Measurements from ENCODE around the gene CNOT3. TPM values are rescaled to one million over a fixed set of nuclear protein-coding genes. Genes with fewer than 3 reads are reported as not detected.
A peak's percentile ranks its signal among the peaks of the same experiment; 100 is the strongest.

Gene CNOT3
- total RNA-seq, 5 donors from 2014 or later (not counting 1 experiment from before 2014, with no cell fraction given) = 45.9 to 83.1 (median 77.0) TPM

DNA sequence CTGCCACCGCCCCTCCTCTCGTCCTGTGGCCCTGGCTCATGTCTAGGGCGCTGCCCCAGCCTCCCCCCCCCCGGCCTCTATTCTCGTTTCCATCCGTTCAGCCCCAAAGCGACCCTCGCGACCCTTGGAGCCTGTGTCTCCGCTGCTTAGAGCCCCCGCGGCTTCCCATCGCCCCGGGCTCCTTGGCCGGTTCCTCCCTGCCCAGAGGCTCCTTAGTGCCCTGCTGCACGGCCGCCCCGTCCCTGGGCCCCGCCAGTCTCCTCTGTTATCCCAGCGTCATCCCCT lies 9.2 kb upstream of the CNOT3 start:
- CTCF ChIA-PET = no interaction called here
- Histone ChIP-seq H3K27me3 (replicated peaks in 1 of 2; ENCODE audit: control insufficient read depth in 2 of 2, extremely low read depth in 1 of 2, insufficient read depth in 2 of 2, low read length in 1 of 2) (no peaks in the 10 kb centered on the region), H3K27ac (ENCODE audit: low read length) (no peak overlapping the region), H3K9me3 (no peaks in the 10 kb centered on the region), H3K4me3 (ENCODE audit: control insufficient read depth in 1 of 2, extremely low read depth in 1 of 2, low read length in 1 of 2) (no peak overlapping the region), H3K36me3 (ENCODE audit: control insufficient read depth in 2 of 2, extremely low read depth in 1 of 2, insufficient read depth in 1 of 2, low read length in 1 of 2) (peaks cover 35 to 72% of the 10 kb centered on the region in 2 donors), H3K4me1 (ENCODE audit: control insufficient read depth in 1 of 2, extremely low read depth in 1 of 2, insufficient read depth in 2 of 2, low read length in 2 of 2) (peaks cover 0 to 1% of the 10 kb centered on the region in 2 experiments)
- no peak for ATAC-seq (replicated peaks in 1 of 4)
- Mint-ChIP-seq H3K27me3 (no peaks in the 10 kb centered on the region), H3K9me3 (no peaks in the 10 kb centered on the region), H3K4me1 (no peaks in the 10 kb centered on the region), H3K4me3 (no peak overlapping the region), H3K36me3 (peaks cover 27% of the 10 kb centered on the region), H3K27ac (no peak overlapping the region)
- WGBS (ENCODE audit: insufficient coverage) = 95% methylated on average over 17 of the region's 20 CpGs
- DNase-seq = no peak
- POLR2A ChIA-PET = no interaction called here

- peaks cover 32 to 65% of the 10 kb centered on the region in 2 donors for H3K36me3 ChIP-seq (ENCODE audit: control insufficient read depth in 2 of 2, extremely low read depth in 1 of 2, insufficient read depth in 1 of 2, low read length in 1 of 2)
- POLR2A ChIA-PET = no interaction called here
- no peak overlapping the region for H3K27ac ChIP-seq (ENCODE audit: low read length)
- H3K4me1 Mint-ChIP-seq = no peaks in the 10 kb centered on the region
- CTCF ChIA-PET = no interaction called here
- ATAC-seq (replicated peaks in 1 of 4) = no peak
- no peak overlapping the region for H3K4me3 ChIP-seq (ENCODE audit: control insufficient read depth in 1 of 2, extremely low read depth in 1 of 2, low read length in 1 of 2)
- no peaks in the 10 kb centered on the region for H3K9me3 ChIP-seq
- no peak overlapping the region for H3K4me3 Mint-ChIP-seq
- peaks cover 0 to 5% of the 10 kb centered on the region in 2 experiments for H3K4me1 ChIP-seq (ENCODE audit: control insufficient read depth in 1 of 2, extremely low read depth in 1 of 2, insufficient read depth in 2 of 2, low read length in 2 of 2)
- no peaks in the 10 kb centered on the region for H3K27me3 ChIP-seq (replicated peaks in 1 of 2; ENCODE audit: control insufficient read depth in 2 of 2, extremely low read depth in 1 of 2, insufficient read depth in 2 of 2, low read length in 1 of 2)
- no peaks in the 10 kb centered on the region for H3K27me3 Mint-ChIP-seq
- H3K9me3 Mint-ChIP-seq = no peaks in the 10 kb centered on the region
- no peak overlapping the region for H3K27ac Mint-ChIP-seq
- 92% methylated on average over 25 of the region's 41 CpGs for WGBS (ENCODE audit: insufficient coverage)
- DNase-seq = no peak
- H3K36me3 Mint-ChIP-seq = peaks cover 25% of the 10 kb centered on the region
These were observed 8.6 kb upstream of the CNOT3 start for GRCh38 chr19:54128796-54129616.

- ChIA-PET CTCF (no interaction called here), POLR2A (no interaction called here)
- H3K27ac Mint-ChIP-seq = no peak overlapping the region
- DNase-seq (no peak), ATAC-seq (replicated peaks in 1 of 4) (no peak)
- Histone ChIP-seq H3K9me3 (no peaks in the 10 kb centered on the region), H3K4me1 (ENCODE audit: control insufficient read depth in 1 of 2, extremely low read depth in 1 of 2, insufficient read depth in 2 of 2, low read length in 2 of 2) (peaks cover 0 to 5% of the 10 kb centered on the region in 2 experiments), H3K27ac (ENCODE audit: low read length) (no peak overlapping the region), H3K36me3 (ENCODE audit: control insufficient read depth in 2 of 2, extremely low read depth in 1 of 2, insufficient read depth in 1 of 2, low read length in 1 of 2) (peaks cover 30 to 59% of the 10 kb centered on the region in 2 donors), H3K27me3 (replicated peaks in 1 of 2; ENCODE audit: control insufficient read depth in 2 of 2, extremely low read depth in 1 of 2, insufficient read depth in 2 of 2, low read length in 1 of 2) (peaks cover 0 to under 1% of the 10 kb centered on the region in 2 experiments), H3K4me3 (ENCODE audit: control insufficient read depth in 1 of 2, extremely low read depth in 1 of 2, low read length in 1 of 2) (no peak overlapping the region)
- 97% methylated on average over 19 of the region's 20 CpGs for WGBS (ENCODE audit: insufficient coverage)
- peaks cover 23% of the 10 kb centered on the region for H3K36me3 Mint-ChIP-seq
- H3K9me3 Mint-ChIP-seq = no peaks in the 10 kb centered on the region
- no peaks in the 10 kb centered on the region for H3K27me3 Mint-ChIP-seq
- peaks cover 0 to 5% (median 4%) of the 10 kb centered on the region in 3 donors for H3K4me1 Mint-ChIP-seq
- H3K4me3 Mint-ChIP-seq = no peak overlapping the region
These were observed 8.0 kb upstream of the CNOT3 start for GRCh38 chr19:54129617-54129996.

- ChIA-PET CTCF (no interaction called here), POLR2A (no interaction called here)
- DNase-seq (peak in 2 of 35 experiments; percentile 19 to 66), ATAC-seq (replicated peaks in 1 of 4) (no peak)
- H3K36me3 Mint-ChIP-seq = peaks cover 5% of the 10 kb centered on the region
- H3K9me3 ChIP-seq = no peaks in the 10 kb centered on the region
- no peaks in the 10 kb centered on the region for H3K27me3 Mint-ChIP-seq
- peaks cover 9 to 20% of the 10 kb centered on the region in 2 experiments for H3K4me1 ChIP-seq (ENCODE audit: control insufficient read depth in 1 of 2, extremely low read depth in 1 of 2, insufficient read depth in 2 of 2, low read length in 2 of 2)
- H3K4me3 Mint-ChIP-seq = no peak overlapping the region
- no peaks in the 10 kb centered on the region for H3K9me3 Mint-ChIP-seq
- 100% methylated on average over 7 of the region's 10 CpGs for WGBS (ENCODE audit: insufficient coverage)
- H3K36me3 ChIP-seq (ENCODE audit: control insufficient read depth in 2 of 2, extremely low read depth in 1 of 2, insufficient read depth in 1 of 2, low read length in 1 of 2) = peaks cover 16 to 24% of the 10 kb centered on the region in 2 donors
- H3K4me3 ChIP-seq (ENCODE audit: control insufficient read depth in 1 of 2, extremely low read depth in 1 of 2, low read length in 1 of 2) = no peak overlapping the region
- H3K27me3 ChIP-seq (replicated peaks in 1 of 2; ENCODE audit: control insufficient read depth in 2 of 2, extremely low read depth in 1 of 2, insufficient read depth in 2 of 2, low read length in 1 of 2) = peaks cover 0 to 5% of the 10 kb centered on the region in 2 experiments
- H3K27ac ChIP-seq (ENCODE audit: low read length) = no peak overlapping the region
- H3K27ac Mint-ChIP-seq = no peak overlapping the region
- H3K4me1 Mint-ChIP-seq = peaks cover 12 to 17% (median 17%) of the 10 kb centered on the region in 3 donors
These were observed 4.1 kb upstream of the CNOT3 start for GRCh38 chr19:54133312-54133956.

DNA sequence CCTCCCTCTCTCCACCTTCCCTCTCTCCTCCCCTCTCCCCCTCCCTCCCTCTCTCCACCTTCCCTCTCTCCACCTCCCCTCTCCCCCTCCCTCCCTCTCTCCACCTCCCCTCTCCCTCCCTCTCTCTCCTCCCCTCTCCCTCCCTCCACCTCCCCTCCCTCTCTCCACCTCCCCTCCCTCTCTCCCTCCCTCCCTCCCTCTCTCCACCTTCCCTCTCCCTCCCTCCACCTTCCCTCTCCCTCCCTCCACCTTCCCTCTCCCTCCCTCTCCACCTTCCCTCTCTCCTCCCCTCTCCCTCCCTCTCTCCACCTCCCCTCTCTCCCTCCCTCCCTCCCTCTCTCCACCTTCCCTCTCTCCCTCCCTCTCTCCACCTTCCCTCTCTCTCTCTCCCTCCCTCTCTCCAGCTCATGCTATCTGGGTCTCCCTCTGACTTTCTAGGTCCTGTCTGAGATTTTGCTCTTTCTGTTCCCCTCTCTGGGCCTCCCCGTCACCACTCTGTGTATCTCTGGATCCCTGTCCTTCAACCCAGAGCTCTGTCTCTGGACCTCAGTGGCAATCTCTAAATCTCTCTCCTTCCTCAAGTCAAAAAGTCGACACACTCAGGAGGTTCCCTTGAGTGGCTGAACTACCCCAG lies 3.5 kb upstream of the CNOT3 start:
- Mint-ChIP-seq H3K9me3 (no peaks in the 10 kb centered on the region), H3K27ac (peak overlapping the region; percentile 39 to 66), H3K4me1 (peaks cover 18 to 23% (median 22%) of the 10 kb centered on the region in 3 donors), H3K27me3 (no peaks in the 10 kb centered on the region), H3K4me3 (no peak overlapping the region), H3K36me3 (peaks cover 5% of the 10 kb centered on the region)
- Histone ChIP-seq H3K36me3 (ENCODE audit: control insufficient read depth in 2 of 2, extremely low read depth in 1 of 2, insufficient read depth in 1 of 2, low read length in 1 of 2) (peaks cover 10 to 21% of the 10 kb centered on the region in 2 donors), H3K4me3 (ENCODE audit: control insufficient read depth in 1 of 2, extremely low read depth in 1 of 2, low read length in 1 of 2) (no peak overlapping the region), H3K9me3 (no peaks in the 10 kb centered on the region), H3K27ac (ENCODE audit: low read length) (no peak overlapping the region), H3K4me1 (ENCODE audit: control insufficient read depth in 1 of 2, extremely low read depth in 1 of 2, insufficient read depth in 2 of 2, low read length in 2 of 2) (peaks cover 13 to 27% of the 10 kb centered on the region in 2 experiments), H3K27me3 (replicated peaks in 1 of 2; ENCODE audit: control insufficient read depth in 2 of 2, extremely low read depth in 1 of 2, insufficient read depth in 2 of 2, low read length in 1 of 2) (peaks cover 0 to 5% of the 10 kb centered on the region in 2 experiments)
- CTCF ChIA-PET = no interaction called here
- DNase-seq = no peak
- POLR2A ChIA-PET = no interaction called here
- no peak for ATAC-seq (replicated peaks in 1 of 4)
- WGBS (ENCODE audit: insufficient coverage) = 80% methylated on average over 2 of the region's 2 CpGs

- peak in 1 of 35 experiments; percentile 4 for DNase-seq
- H3K36me3 ChIP-seq (ENCODE audit: control insufficient read depth in 2 of 2, extremely low read depth in 1 of 2, insufficient read depth in 1 of 2, low read length in 1 of 2) = peaks cover 2 to 17% of the 10 kb centered on the region in 2 donors
- peaks cover 3% of the 10 kb centered on the region for H3K36me3 Mint-ChIP-seq
- ChIA-PET CTCF (interaction anchor here in 1 of 2 donors (0.6 to 1.9 kb wide), 12 partner anchors 21 to 1535 kb away, joined by 3 to 26 read pairs (median 4); partner anchors contain the start of genes LENG1, MBOAT7, PRPF31 and TFPT), POLR2A (interaction anchor here (0.8 to 1.7 kb wide), 11 partner anchors 21 to 1985 kb away, joined by 3 to 30 read pairs (median 5); partner anchors contain the start of genes PRPF31 (in 2 of the 2), TFPT (in 2 of the 2), LENG1 (in 1 of the 2) and LENG8 (in 1 of the 2))
- ATAC-seq (replicated peaks in 1 of 4) = no peak
- 13% methylated on average over 17 of the region's 30 CpGs for WGBS (ENCODE audit: insufficient coverage)
- H3K27me3 ChIP-seq (replicated peaks in 1 of 2; ENCODE audit: control insufficient read depth in 2 of 2, extremely low read depth in 1 of 2, insufficient read depth in 2 of 2, low read length in 1 of 2) = peaks cover 0 to 5% of the 10 kb centered on the region in 2 experiments
- peak overlapping the region; percentile 25 for H3K27ac ChIP-seq (ENCODE audit: low read length)
- H3K4me3 ChIP-seq (ENCODE audit: control insufficient read depth in 1 of 2, extremely low read depth in 1 of 2, low read length in 1 of 2) = peak overlapping the region; percentile 56 to 67
- H3K9me3 ChIP-seq = no peaks in the 10 kb centered on the region
- peaks cover 40 to 45% (median 42%) of the 10 kb centered on the region in 3 donors for H3K4me1 Mint-ChIP-seq
- no peaks in the 10 kb centered on the region for H3K9me3 Mint-ChIP-seq
- peaks cover 13 to 46% of the 10 kb centered on the region in 2 experiments for H3K4me1 ChIP-seq (ENCODE audit: control insufficient read depth in 1 of 2, extremely low read depth in 1 of 2, insufficient read depth in 2 of 2, low read length in 2 of 2)
- no peaks in the 10 kb centered on the region for H3K27me3 Mint-ChIP-seq
- H3K27ac Mint-ChIP-seq = peak overlapping the region; percentile 90 to 92
- H3K4me3 Mint-ChIP-seq = peak overlapping the region; percentile 78 to 87 (median 85)
These were observed 1.3 kb upstream of the CNOT3 start for GRCh38 chr19:54136086-54136863.
